IMR-90 (cell line): ENCODE measurements around the gene DIP2C. TPM values are rescaled to one million over a fixed set of nuclear protein-coding genes. Genes with fewer than 3 reads are reported as not detected.

Source experiments
- ATAC-seq: fragments of 200-7000 bp; cut with Tn5 transposase; 2 replicates; pipeline ENCODE4 v1.9.1; 2020; ENCODE audit warnings: low read depth, mild to moderate bottlenecking, moderate library complexity
- BruUV-seq: library from RNA; stranded (reverse); fragments of 400-500 nt; replicated peaks from 2 replicates; lab custom pipeline; 2021; lab: Mats Ljungman, UMichigan
- CTCF ChIA-PET: fragments of 300-600 bp; formaldehyde crosslinking; extraction: SDS; loops from one replicate; lab custom pipeline; 2021; ENCODE audit warnings: antibody characterized with exemption; lab: Yijun Ruan, JAX
- POLR2A ChIA-PET: fragments of 300-600 bp; sonication (Branson Sonifier 250); formaldehyde crosslinking; loops from one replicate; lab custom pipeline; 2022; ENCODE audit warnings: antibody characterized with exemption; ENCODE audit not compliant: unreplicated experiment; lab: Charles Lee
- DNase-seq: peaks from one replicate; pipeline ENCODE4 v3.0.0; 2013
- H2AFZ ChIP-seq: replicated peaks from 2 replicates; pipeline ENCODE3; 2013; ENCODE audit warnings: low read length, mild to moderate bottlenecking; ENCODE audit not compliant: poor library complexity
- H2AK5ac ChIP-seq: 2 replicates; pipeline ENCODE4 v1.6.1; 2013; ENCODE audit warnings: low read depth, low read length, inconsistent platforms
- H2AK9ac ChIP-seq: replicated peaks from 2 replicates; pipeline ENCODE3; 2013; ENCODE audit warnings: mild to moderate bottlenecking, low read depth, low read length, moderate library complexity; ENCODE audit not compliant: poor library complexity
- H2BK120ac ChIP-seq: 2 replicates; pipeline ENCODE4 v1.6.1; 2013; ENCODE audit warnings: low read depth, low read length, inconsistent platforms
- H2BK15ac ChIP-seq: 3 replicates; pipeline ENCODE4 v1.6.1; 2013; ENCODE audit warnings: low read depth, low read length, inconsistent platforms
- H2BK20ac ChIP-seq: 2 replicates; pipeline ENCODE4 v1.6.1; 2013; ENCODE audit warnings: low read depth, mild to moderate bottlenecking, inconsistent platforms, low read length, moderate library complexity
- H2BK5ac ChIP-seq: 2 replicates; pipeline ENCODE4 v1.6.1; 2013; ENCODE audit warnings: mild to moderate bottlenecking, low read depth, low read length, inconsistent platforms; ENCODE audit not compliant: poor library complexity, severe bottlenecking
- H3K14ac ChIP-seq: replicated peaks from 2 replicates; pipeline ENCODE4 v1.6.1; 2013; ENCODE audit warnings: low read depth, low read length, inconsistent platforms
- H3K18ac ChIP-seq: 2 replicates; pipeline ENCODE4 v1.6.1; 2013; ENCODE audit warnings: low read depth, low read length, control low read depth
- H3K23ac ChIP-seq: 2 replicates; pipeline ENCODE4 v1.6.1; 2013; ENCODE audit warnings: low read depth, low read length, inconsistent platforms
- H3K27ac ChIP-seq: 2 replicates; pipeline ENCODE4 v1.5.1; 2013; ENCODE audit warnings: mild to moderate bottlenecking, control low read depth, low read length; ENCODE audit not compliant: insufficient read depth
- H3K27me3 ChIP-seq: 2 replicates; pipeline ENCODE4 v1.6.1; 2013; ENCODE audit warnings: low read length; ENCODE audit not compliant: control insufficient read depth, insufficient read depth
- H3K36me3 ChIP-seq: 2 replicates; pipeline ENCODE4 v1.6.1; 2013; ENCODE audit warnings: low read length, mixed read lengths; ENCODE audit not compliant: control insufficient read depth, insufficient read depth
- H3K4ac ChIP-seq: 2 replicates; pipeline ENCODE4 v1.6.1; 2013; ENCODE audit warnings: low read depth, low read length, inconsistent platforms
- H3K4me1 ChIP-seq: 2 replicates; pipeline ENCODE4 v1.6.1; 2013; ENCODE audit warnings: low read length, mixed read lengths; ENCODE audit not compliant: control insufficient read depth, insufficient read depth
- H3K4me2 ChIP-seq: 2 replicates; pipeline ENCODE4 v1.6.1; 2013; ENCODE audit warnings: low read depth, mild to moderate bottlenecking, control low read depth, low read length, moderate library complexity
- H3K4me3 ChIP-seq: 2 replicates; pipeline ENCODE4 v1.5.1; 2013; ENCODE audit warnings: low read depth, mild to moderate bottlenecking, control low read depth, low read length, moderate library complexity; ENCODE audit not compliant: insufficient read depth
- H3K56ac ChIP-seq: 2 replicates; pipeline ENCODE4 v1.6.1; 2013; ENCODE audit warnings: low read length, inconsistent platforms; ENCODE audit not compliant: insufficient read depth; ENCODE audit errors: extremely low read depth
- H3K79me1 ChIP-seq, 2 experiments: 2 replicates each; pipeline ENCODE4 v1.6.1; 2013; ENCODE audit warnings: low read length in 2 of 2, inconsistent platforms in 1 of 2, low read depth in 1 of 2
- H3K9ac ChIP-seq: 2 replicates; pipeline ENCODE4 v1.6.1; 2013; ENCODE audit warnings: low read depth, low read length, control low read depth
- H3K9me1 ChIP-seq: 2 replicates; pipeline ENCODE4 v1.6.1; 2013; ENCODE audit warnings: low read length, inconsistent platforms; ENCODE audit not compliant: insufficient read depth
- H3K9me3 ChIP-seq: 2 replicates; pipeline ENCODE4 v1.6.1; 2013; ENCODE audit warnings: low read length; ENCODE audit not compliant: control insufficient read depth, insufficient read depth
- H4K20me1 ChIP-seq: 2 replicates; pipeline ENCODE4 v1.6.1; 2013; ENCODE audit warnings: low read length, inconsistent platforms; ENCODE audit not compliant: insufficient read depth
- H4K5ac ChIP-seq: 2 replicates; pipeline ENCODE4 v1.6.1; 2013; ENCODE audit warnings: mild to moderate bottlenecking, low read depth, low read length, control low read depth
- H4K8ac ChIP-seq, 2 experiments: 2 replicates each; pipeline ENCODE4 v1.6.1; 2013; ENCODE audit warnings: low read depth in 2 of 2, low read length in 2 of 2, control low read depth in 1 of 2, inconsistent platforms in 1 of 2
- H4K91ac ChIP-seq: 2 replicates; pipeline ENCODE4 v1.6.1; 2013; ENCODE audit warnings: low read depth, low read length, inconsistent platforms; ENCODE audit not compliant: insufficient read depth
- ELK1 ChIP-seq: fragments of 150-350 bp; IDR thresholded peaks from 2 replicates; pipeline ENCODE4 v1.6.1; 2016; ENCODE audit warnings: low read depth, mild to moderate bottlenecking, low read length, moderate library complexity, borderline replicate concordance
- SMC3 ChIP-seq: fragments of 150-350 bp; IDR thresholded peaks from 2 replicates; pipeline ENCODE4 v1.6.1; 2016; ENCODE audit warnings: low read depth, mild to moderate bottlenecking, antibody characterized with exemption, low read length, moderate library complexity
- WGBS, 2 experiments: methylation state at CpG; one replicate each; pipeline versions ENCODE4 v1.1.5 to v1.1.7; 2013; ENCODE audit warnings: missing lambda C conversion rate in 2 of 2; ENCODE audit not compliant: insufficient read length in 1 of 2; ENCODE audit errors: extremely low coverage in 2 of 2; 5-methylcytosine and 5-hydroxymethylcytosine counted together
- dilution Hi-C: fragments of 300-500 bp; cut with HindIII; formaldehyde crosslinking; loops from one replicate; pipeline ENCODE4 v1.14.3; 2018; ENCODE audit warnings: low sequenced_read_pairs; ENCODE audit not compliant: unreplicated experiment
- in situ Hi-C: fragments of 300-500 bp; cut with MboI; formaldehyde crosslinking; loops from 3 replicates; pipeline ENCODE4 v1.14.3; 2019; ENCODE audit warnings: low sequenced_read_pairs, inconsistent platforms, mixed read lengths
- intact Hi-C: fragments of 100-400 bp; cut with micrococcal nuclease; formaldehyde crosslinking; loops from 2 replicates; pipeline ENCODE4 v1.10.0; 2022
- polyA plus RNA-seq, 3 experiments: library from polyadenylated mRNA; depleted of rRNA; stranded (reverse); fragments of >200 nt; gene quantifications; 2 replicates each; pipeline ENCODE4 v1.2.3, GENCODE V29; 2012; ENCODE audit warnings: low replicate concordance in 1 of 3
- total RNA-seq: library from RNA; depleted of rRNA; stranded (reverse); fragments of >200 nt; gene quantifications from 2 replicates; pipeline ENCODE4 v1.2.3, GENCODE V29; 2012

DIP2C gene
- total and polyA plus RNA-seq, 2 of the 4 experiments (the other 2 are of a cell fraction) = 8.6 to 17.3 TPM

- in situ Hi-C loops (loop anchor here (25.0 kb wide), 1 partner anchor 163 kb away; the partner anchor contains the start of gene DIP2C), dilution Hi-C loops (no loop called here), intact Hi-C loops (no loop called here)
- Histone ChIP-seq H3K56ac (no peak overlapping the region), H2AFZ (no peak overlapping the region), H3K79me1 (peaks cover 60 to 93% of the 10 kb centered on the region in 2 experiments), H2BK120ac (no peak overlapping the region), H3K4me3 (no peak overlapping the region), H4K91ac (no peak overlapping the region), H3K9me1 (peaks cover 39% of the 10 kb centered on the region), H3K4me1 (peaks cover 20% of the 10 kb centered on the region), H4K20me1 (peaks cover 95% of the 10 kb centered on the region), H3K14ac (no peak overlapping the region), H3K9me3 (no peaks in the 10 kb centered on the region), H3K4ac (no peak overlapping the region), H3K9ac (no peak overlapping the region), H3K27me3 (no peaks in the 10 kb centered on the region), H2BK20ac (no peak overlapping the region), H2BK5ac (no peak overlapping the region), H2AK5ac (no peak overlapping the region), H2AK9ac (no peak overlapping the region), H4K8ac (no peak overlapping the region), H3K18ac (no peak overlapping the region), H3K36me3 (peaks cover 9% of the 10 kb centered on the region), H4K5ac (no peak overlapping the region), H3K27ac (no peak overlapping the region), H3K23ac (no peak overlapping the region), H3K4me2 (no peak overlapping the region), H2BK15ac (no peak overlapping the region)
- WGBS, 2 experiments = 83% methylated on average over 1 of the region's 8 CpGs; no CpG with 5 or more reads in 1 of the 2 experiments
- BruUV-seq = no TSS peak
- no peak for DNase-seq
- ChIA-PET POLR2A (no interaction called here), CTCF (no interaction called here)
- TF ChIP-seq ELK1 = no peak
- no peak for TF ChIP-seq SMC3
- ATAC-seq = no peak
Measured at GRCh38 chr10:523925-524324, 165.5 kb downstream of the DIP2C start.
